DOHH2 (cell line): ENCODE results near the gene CYP4F11.

Experiments
- EZH2phosphoT487 ChIP-seq: fragments of 200-600 bp; sonication (generic); IDR thresholded peaks from 2 replicates; pipeline ENCODE4 v1.6.1; 2017; ENCODE audit warnings: borderline replicate concordance, mild to moderate bottlenecking, antibody characterized with exemption, low read length, moderate library complexity, mixed read lengths
- TF ChIP-seq, protein P1 (sequence below): fragments of 200-600 bp; sonication (generic); IDR thresholded peaks from one replicate; pipeline ENCODE4 v1.5.1; 2014; ENCODE audit warnings: antibody characterized with exemption, mild to moderate bottlenecking, low read depth, low read length; ENCODE audit not compliant: poor library complexity, severe bottlenecking

DNA sequence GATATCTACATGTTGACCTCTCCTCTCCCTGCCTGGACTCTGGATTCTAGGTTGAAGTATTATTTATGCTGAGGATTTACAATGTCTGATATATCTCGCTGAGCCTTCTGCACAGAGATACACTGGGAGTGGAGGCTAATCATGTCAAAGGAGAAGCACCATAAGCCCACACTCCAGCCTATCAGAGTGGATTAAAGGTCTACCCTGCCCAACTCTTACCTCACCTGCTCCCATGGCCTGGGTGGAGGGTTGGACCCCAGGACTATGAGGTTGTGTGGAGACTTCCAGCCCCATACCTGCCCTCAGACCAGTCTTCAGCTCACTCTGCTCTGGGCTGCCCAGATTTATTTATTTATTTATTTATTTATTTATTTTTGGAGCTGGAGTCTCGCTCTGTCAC lies 29.9 kb upstream of the CYP4F11 start:
- TF ChIP-seq, protein P1, sequence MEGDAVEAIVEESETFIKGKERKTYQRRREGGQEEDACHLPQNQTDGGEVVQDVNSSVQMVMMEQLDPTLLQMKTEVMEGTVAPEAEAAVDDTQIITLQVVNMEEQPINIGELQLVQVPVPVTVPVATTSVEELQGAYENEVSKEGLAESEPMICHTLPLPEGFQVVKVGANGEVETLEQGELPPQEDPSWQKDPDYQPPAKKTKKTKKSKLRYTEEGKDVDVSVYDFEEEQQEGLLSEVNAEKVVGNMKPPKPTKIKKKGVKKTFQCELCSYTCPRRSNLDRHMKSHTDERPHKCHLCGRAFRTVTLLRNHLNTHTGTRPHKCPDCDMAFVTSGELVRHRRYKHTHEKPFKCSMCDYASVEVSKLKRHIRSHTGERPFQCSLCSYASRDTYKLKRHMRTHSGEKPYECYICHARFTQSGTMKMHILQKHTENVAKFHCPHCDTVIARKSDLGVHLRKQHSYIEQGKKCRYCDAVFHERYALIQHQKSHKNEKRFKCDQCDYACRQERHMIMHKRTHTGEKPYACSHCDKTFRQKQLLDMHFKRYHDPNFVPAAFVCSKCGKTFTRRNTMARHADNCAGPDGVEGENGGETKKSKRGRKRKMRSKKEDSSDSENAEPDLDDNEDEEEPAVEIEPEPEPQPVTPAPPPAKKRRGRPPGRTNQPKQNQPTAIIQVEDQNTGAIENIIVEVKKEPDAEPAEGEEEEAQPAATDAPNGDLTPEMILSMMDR = no peak
- TF ChIP-seq EZH2phosphoT487 = no peak
